NT2/D1 (cell line): ENCODE data around the gene ABCA7.

Experiments used
- SUZ12 ChIP-seq: IDR thresholded peaks from 2 replicates; pipeline ENCODE4 v1.6.1; 2011; ENCODE audit not compliant: insufficient read length, insufficient read depth; ENCODE audit errors: extremely low read depth
- YY1 ChIP-seq: IDR thresholded peaks from 2 replicates; pipeline ENCODE4 v1.6.1; 2011; ENCODE audit not compliant: insufficient read length, insufficient read depth
- ZNF274 ChIP-seq: IDR thresholded peaks from 2 replicates; pipeline ENCODE4 v1.6.1; 2011; ENCODE audit warnings: mild to moderate bottlenecking, low read depth, low read length

DNA sequence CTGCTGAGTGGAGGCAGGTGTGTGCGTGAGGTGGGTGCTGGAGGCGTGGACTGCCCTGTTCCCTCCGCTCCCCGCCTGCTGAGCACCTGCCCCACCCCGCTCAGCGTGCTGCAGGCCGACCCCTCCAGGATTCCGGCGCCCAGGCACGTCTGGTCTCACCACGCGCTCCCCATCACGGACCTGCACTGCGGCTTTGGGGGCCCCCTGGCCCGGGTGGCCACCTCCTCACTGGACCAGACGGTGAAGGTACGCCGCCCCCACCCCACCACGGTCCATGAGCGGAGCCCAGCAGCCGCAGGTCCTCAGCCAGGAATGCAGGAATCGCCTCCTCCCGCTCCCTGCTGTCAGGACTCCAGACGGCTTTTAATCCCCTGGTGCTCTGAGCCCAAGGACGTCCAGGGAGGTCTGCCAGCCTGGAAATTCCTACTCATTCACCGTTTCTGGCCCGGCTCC, 49.8 kb upstream of the ABCA7 start:
- no peak for TF ChIP-seq SUZ12
- TF ChIP-seq ZNF274: no peak
- TF ChIP-seq YY1: no peak
